Chondrocyte (in vitro differentiated cells): ENCODE measurements around the gene BEST3. TPM values are rescaled to one million over a fixed set of nuclear protein-coding genes. Genes with fewer than 3 reads are reported as not detected.
"Not testable (repeated sequence)": the region's sequence is repeated elsewhere in the genome, so short reads cannot be mapped to it uniquely, and the experiment has no call there.

Source experiments
- DNase-seq: peaks from one replicate; pipeline ENCODE4 v3.0.0; 2021; ENCODE audit warnings: mixed read lengths, low spot score
- H3K27ac Mint-ChIP-seq: one replicate; pipeline ENCODE4 v1.8.0; 2021; ENCODE audit warnings: mild to moderate bottlenecking, moderate library complexity, mixed read lengths; ENCODE audit not compliant: unreplicated experiment
- H3K27me3 Mint-ChIP-seq: 2 replicates; pipeline ENCODE4 v1.8.0; 2021; ENCODE audit warnings: low read depth, mixed read lengths
- H3K36me3 Mint-ChIP-seq: 2 replicates; pipeline ENCODE4 v1.8.0; 2021; ENCODE audit warnings: low read depth, mixed read lengths
- H3K4me1 Mint-ChIP-seq: 2 replicates; pipeline ENCODE4 v1.8.0; 2021; ENCODE audit warnings: low read depth, mild to moderate bottlenecking, mixed read lengths
- H3K4me3 Mint-ChIP-seq: one replicate; pipeline ENCODE4 v1.8.0; 2021; ENCODE audit warnings: mild to moderate bottlenecking, moderate library complexity, mixed read lengths; ENCODE audit not compliant: unreplicated experiment
- H3K9me3 Mint-ChIP-seq: 2 replicates; pipeline ENCODE4 v1.8.0; 2021; ENCODE audit warnings: low read depth, mixed read lengths
- total RNA-seq: library from RNA; stranded (reverse); gene quantifications from 3 replicates; pipeline ENCODE4 v1.2.1, GENCODE V29; 2021
- TF ChIP-seq, protein P1 (sequence below): fragments of 200-600 bp; sonication (generic); IDR thresholded peaks from 2 replicates; pipeline ENCODE4 v1.5.0; 2021; ENCODE audit warnings: antibody characterized with exemption, mild to moderate bottlenecking, moderate library complexity

The BEST3 gene
- total RNA-seq, 1 donor from 2014 or later, result 0.20 TPM

DNA sequence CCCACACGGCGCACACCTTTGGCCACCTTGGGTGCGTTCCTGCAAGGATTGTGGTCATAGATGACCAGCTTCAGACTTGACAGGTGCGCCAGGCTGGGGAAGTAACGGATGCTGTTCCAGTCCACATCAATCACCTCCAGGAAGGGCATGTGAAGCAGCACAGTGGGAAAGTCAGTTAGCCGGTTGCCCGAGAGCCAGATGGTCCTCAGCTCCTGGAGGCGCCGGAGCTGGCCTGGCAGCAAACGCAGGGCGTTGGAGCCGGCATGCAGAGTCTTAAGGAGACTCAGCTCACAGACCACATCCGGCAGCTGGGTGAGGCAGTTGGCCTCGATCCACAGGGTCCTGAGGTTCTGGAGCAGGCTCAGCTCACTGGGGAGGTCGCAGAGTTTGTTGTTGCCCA lies 89.0 kb downstream of the BEST3 start:
- H3K27ac Mint-ChIP-seq, result no peak overlapping the region
- no peak for DNase-seq
- no peaks in the 10 kb centered on the region for H3K36me3 Mint-ChIP-seq
- no peaks in the 10 kb centered on the region for H3K9me3 Mint-ChIP-seq
- H3K27me3 Mint-ChIP-seq, result peaks cover 1% of the 10 kb centered on the region
- no peaks in the 10 kb centered on the region for H3K4me1 Mint-ChIP-seq
- TF ChIP-seq, protein P1, sequence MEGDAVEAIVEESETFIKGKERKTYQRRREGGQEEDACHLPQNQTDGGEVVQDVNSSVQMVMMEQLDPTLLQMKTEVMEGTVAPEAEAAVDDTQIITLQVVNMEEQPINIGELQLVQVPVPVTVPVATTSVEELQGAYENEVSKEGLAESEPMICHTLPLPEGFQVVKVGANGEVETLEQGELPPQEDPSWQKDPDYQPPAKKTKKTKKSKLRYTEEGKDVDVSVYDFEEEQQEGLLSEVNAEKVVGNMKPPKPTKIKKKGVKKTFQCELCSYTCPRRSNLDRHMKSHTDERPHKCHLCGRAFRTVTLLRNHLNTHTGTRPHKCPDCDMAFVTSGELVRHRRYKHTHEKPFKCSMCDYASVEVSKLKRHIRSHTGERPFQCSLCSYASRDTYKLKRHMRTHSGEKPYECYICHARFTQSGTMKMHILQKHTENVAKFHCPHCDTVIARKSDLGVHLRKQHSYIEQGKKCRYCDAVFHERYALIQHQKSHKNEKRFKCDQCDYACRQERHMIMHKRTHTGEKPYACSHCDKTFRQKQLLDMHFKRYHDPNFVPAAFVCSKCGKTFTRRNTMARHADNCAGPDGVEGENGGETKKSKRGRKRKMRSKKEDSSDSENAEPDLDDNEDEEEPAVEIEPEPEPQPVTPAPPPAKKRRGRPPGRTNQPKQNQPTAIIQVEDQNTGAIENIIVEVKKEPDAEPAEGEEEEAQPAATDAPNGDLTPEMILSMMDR, result no peak
- no peak overlapping the region for H3K4me3 Mint-ChIP-seq

DNA sequence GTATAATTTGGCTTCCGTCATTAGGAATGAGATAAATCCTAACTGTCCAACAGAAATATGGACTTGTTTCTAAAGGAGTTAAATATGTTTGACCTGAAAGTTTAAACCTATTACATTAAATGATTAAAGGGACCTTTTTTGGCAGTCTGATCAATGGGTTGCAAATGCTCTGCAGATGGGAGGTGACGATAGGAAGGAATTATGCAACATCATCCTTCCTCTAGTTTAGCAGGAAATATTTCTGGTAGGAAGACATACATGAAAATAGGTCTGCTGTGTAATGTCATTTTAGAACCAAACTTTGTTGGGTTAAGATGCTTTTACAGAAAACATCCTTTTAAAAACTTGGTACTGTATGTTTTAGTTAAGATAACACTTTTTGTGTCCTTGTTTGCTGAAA lies 91.0 kb downstream of the BEST3 start:
- H3K9me3 Mint-ChIP-seq, result peaks cover 4% of the 10 kb centered on the region
- H3K4me1 Mint-ChIP-seq, result no peaks in the 10 kb centered on the region
- no peak overlapping the region for H3K27ac Mint-ChIP-seq
- no peak for DNase-seq
- no peak overlapping the region for H3K4me3 Mint-ChIP-seq
- peaks cover 4% of the 10 kb centered on the region for H3K36me3 Mint-ChIP-seq
- peaks cover 1% of the 10 kb centered on the region for H3K27me3 Mint-ChIP-seq
- TF ChIP-seq, protein P1, result no peak

DNA sequence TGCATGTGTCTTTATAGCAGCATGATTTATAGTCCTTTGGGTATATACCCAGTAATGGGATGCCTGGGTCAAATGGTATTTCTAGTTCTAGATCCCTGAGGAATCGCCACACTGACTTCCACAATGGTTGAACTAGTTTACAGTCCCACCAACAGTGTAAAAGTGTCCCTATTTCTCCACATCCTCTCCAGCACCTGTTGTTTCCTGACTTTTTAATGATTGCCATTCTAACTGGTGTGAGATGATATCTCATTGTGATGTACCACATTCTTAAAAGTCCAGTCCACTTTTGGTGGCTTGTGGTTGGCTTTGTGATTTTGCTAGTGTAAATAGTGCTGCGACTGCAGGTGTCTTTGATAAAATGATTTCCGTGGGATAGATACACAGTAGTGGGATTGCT lies 94.8 kb downstream of the BEST3 start:
- H3K27ac Mint-ChIP-seq, DNase-seq, H3K9me3 Mint-ChIP-seq, H3K4me3 Mint-ChIP-seq, H3K27me3 Mint-ChIP-seq, H3K4me1 Mint-ChIP-seq: not testable (repeated sequence)
- H3K36me3 Mint-ChIP-seq, result peaks cover 32% of the 10 kb centered on the region

Other genes with a start within 250 kb of the BEST3 start
- gene FRS2, start 228.9 kb downstream of the BEST3 start, total RNA-seq, result 45.1 to 52.7 TPM (median 46.9 TPM) in 3 replicates
- 142 to 163 TPM (median 150 TPM) in 3 replicates for gene CCT2, start 113.8 kb downstream of the BEST3 start, total RNA-seq
- not detected in 3 replicates for gene LRRC10, start 88.4 kb downstream of the BEST3 start, total RNA-seq
- gene RAB3IP, start 39.6 kb upstream of the BEST3 start, total RNA-seq, result 13.9 to 15.6 TPM (median 13.9 TPM) in 3 replicates
- 0.27 to 0.41 TPM (median 0.35 TPM) in 3 replicates for gene MYRFL, start 125.9 kb upstream of the BEST3 start, total RNA-seq